Cardiac muscle cell (in vitro differentiated cells and primary cell): ENCODE results near the gene KDM4B. TPM values are rescaled to one million over a fixed set of nuclear protein-coding genes. Genes with fewer than 3 reads are reported as not detected.

ENCODE experiments used
- DNase-seq, 2 donors: peaks; one replicate each; pipeline versions ENCODE4 v3.0.0 to v3.0.0-alpha.2; 2010 to 2017; ENCODE audit warnings: low read depth in 1 of 2, low spot score in 1 of 2
- H3K27ac ChIP-seq: fragments of 200-600 bp; sonication (generic); 2 replicates; pipeline ENCODE4 v1.5.1; 2016
- H3K27me3 ChIP-seq: fragments of 200-600 bp; sonication (generic); 2 replicates; pipeline ENCODE4 v1.6.0; 2016; ENCODE audit warnings: control low read depth
- H3K36me3 ChIP-seq: fragments of 200-600 bp; sonication (generic); 2 replicates; pipeline ENCODE4 v1.5.1; 2016; ENCODE audit warnings: control low read depth
- H3K4me1 ChIP-seq: fragments of 200-600 bp; sonication (generic); 2 replicates; pipeline ENCODE4 v1.8.1; 2017; ENCODE audit warnings: low read depth, mild to moderate bottlenecking, mixed run types
- H3K4me3 ChIP-seq: fragments of 200-600 bp; sonication (generic); 2 replicates; pipeline ENCODE4 v1.5.1; 2016; ENCODE audit warnings: mild to moderate bottlenecking
- H3K9me3 ChIP-seq: fragments of 200-600 bp; sonication (generic); 2 replicates; pipeline ENCODE4 v1.5.1; 2017; ENCODE audit warnings: low read depth, mild to moderate bottlenecking, control low read depth
- CTCF ChIP-seq: IDR thresholded peaks from 2 replicates; pipeline ENCODE4 v1.5.1; 2012; ENCODE audit warnings: low read depth, mild to moderate bottlenecking, low read length
- polyA plus RNA-seq: library from polyadenylated mRNA; unstranded; fragments of >200 nt; fragmentation: Nextera tagmentation; extraction: Ambion mirVana; gene quantifications from 2 replicates; pipeline ENCODE4 v1.2.1, GENCODE V29; 2016
- total RNA-seq: library from RNA; depleted of rRNA; stranded (reverse); fragments of >200 nt; gene quantifications from 2 replicates; pipeline ENCODE4 v1.2.3, GENCODE V29; 2016

The KDM4B gene
- total and polyA plus RNA-seq, 2 experiments from 2014 or later = 74.6 to 90.6 TPM

- Histone ChIP-seq H3K27ac (peak overlapping the region; percentile 79), H3K4me3 (no peak overlapping the region), H3K36me3 (peaks cover 8% of the 10 kb centered on the region), H3K27me3 (no peaks in the 10 kb centered on the region), H3K4me1 (peaks cover 30% of the 10 kb centered on the region), H3K9me3 (no peaks in the 10 kb centered on the region)
- DNase-seq = no peak
- no peak for TF ChIP-seq CTCF
Measured at GRCh38 chr19:5108866-5109265, 140.0 kb downstream of the KDM4B start.

DNA sequence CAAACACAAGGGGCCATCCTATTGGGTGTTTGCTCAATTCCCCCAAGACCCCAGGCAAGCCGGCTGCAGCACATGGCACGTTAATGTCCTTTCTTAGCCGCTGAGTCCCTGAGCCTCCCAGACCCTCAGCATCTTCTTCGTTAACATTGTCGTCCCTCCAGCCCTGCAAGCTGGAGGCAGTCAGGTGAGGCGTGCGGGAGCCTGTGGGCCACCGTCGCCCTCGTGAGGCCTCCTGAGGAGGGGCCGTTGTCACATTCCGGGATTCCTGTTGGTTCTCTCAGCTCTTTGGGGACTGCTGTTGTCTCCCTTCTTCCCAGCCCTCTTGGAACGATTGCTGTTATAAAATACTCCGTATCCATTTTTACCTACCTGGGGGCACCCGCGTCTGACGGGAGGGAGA, 140.6 kb downstream of the KDM4B start:
- Histone ChIP-seq H3K9me3 (no peaks in the 10 kb centered on the region), H3K27ac (peak overlapping the region; percentile 79), H3K4me1 (peaks cover 36% of the 10 kb centered on the region), H3K36me3 (peaks cover 8% of the 10 kb centered on the region), H3K4me3 (no peak overlapping the region), H3K27me3 (no peaks in the 10 kb centered on the region)
- no peak for DNase-seq
- no peak for TF ChIP-seq CTCF

DNA sequence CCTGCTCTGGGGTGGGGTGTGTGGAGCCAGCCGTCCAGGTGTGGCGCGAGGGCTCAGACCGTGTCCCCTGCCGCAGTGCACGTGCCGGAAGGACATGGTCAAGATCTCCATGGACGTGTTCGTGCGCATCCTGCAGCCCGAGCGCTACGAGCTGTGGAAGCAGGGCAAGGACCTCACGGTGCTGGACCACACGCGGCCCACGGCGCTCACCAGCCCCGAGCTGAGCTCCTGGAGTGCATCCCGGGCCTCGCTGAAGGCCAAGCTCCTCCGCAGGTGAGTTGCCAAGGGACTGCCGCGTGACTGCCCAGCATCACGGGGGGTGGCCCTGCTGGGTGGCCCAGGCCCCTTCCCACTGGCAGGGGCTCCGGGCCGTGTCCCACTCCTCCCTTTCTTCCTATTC, 141.6 kb downstream of the KDM4B start:
- Histone ChIP-seq H3K27ac (peak overlapping the region; percentile 99), H3K27me3 (no peaks in the 10 kb centered on the region), H3K4me3 (no peak overlapping the region), H3K9me3 (no peaks in the 10 kb centered on the region), H3K4me1 (peaks cover 46% of the 10 kb centered on the region), H3K36me3 (peaks cover 8% of the 10 kb centered on the region)
- no peak for DNase-seq
- no peak for TF ChIP-seq CTCF

DNA sequence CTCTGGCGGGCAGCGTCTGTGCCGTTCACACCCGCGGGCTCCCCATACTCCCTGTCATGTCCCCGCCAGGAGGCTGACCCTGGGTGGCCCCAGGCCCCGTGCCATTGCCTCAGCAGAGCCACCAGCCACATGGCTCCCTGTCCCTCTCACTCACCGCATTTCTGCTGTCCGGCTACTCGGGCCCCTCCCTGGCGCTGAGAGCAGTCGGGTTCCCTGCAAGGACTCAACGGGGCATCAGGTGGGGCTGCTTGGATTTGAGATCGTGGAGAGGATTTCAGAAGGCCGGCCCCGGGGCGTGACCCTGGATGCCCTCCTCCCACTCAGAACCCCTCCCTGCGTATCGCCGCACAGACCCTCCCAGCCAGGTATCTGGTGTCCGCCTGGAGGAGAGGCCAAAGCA, 142.1 kb downstream of the KDM4B start:
- Histone ChIP-seq H3K4me3 (no peak overlapping the region), H3K27me3 (no peaks in the 10 kb centered on the region), H3K4me1 (peaks cover 51% of the 10 kb centered on the region), H3K9me3 (no peaks in the 10 kb centered on the region), H3K27ac (peak overlapping the region; percentile 99), H3K36me3 (peaks cover 8% of the 10 kb centered on the region)
- no peak for DNase-seq
- no peak for TF ChIP-seq CTCF

DNA sequence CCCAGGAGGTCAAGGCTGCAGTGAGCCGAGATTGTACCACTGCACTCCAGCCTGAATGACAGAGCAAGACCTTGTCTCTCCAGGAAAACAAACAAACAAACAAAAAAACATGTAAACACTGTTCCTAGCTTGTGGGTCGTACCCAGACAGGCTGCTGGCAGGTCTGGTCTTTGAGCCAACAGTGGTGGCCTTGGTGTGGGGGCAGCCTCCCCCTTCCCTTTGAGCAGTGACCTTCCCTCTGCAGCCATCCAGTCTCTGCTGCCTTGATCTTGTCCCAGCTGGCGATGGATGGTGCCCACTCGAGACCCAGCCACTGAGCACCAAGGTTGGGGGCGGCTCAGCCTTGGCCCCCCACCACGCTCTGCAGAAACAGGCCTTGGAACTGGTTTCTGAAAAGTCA, 143.3 kb downstream of the KDM4B start:
- H3K27me3 ChIP-seq = no peaks in the 10 kb centered on the region
- DNase-seq = no peak
- no peaks in the 10 kb centered on the region for H3K9me3 ChIP-seq
- H3K36me3 ChIP-seq = peaks cover 8% of the 10 kb centered on the region
- peaks cover 51% of the 10 kb centered on the region for H3K4me1 ChIP-seq
- H3K4me3 ChIP-seq = no peak overlapping the region
- peak overlapping the region; percentile 99 for H3K27ac ChIP-seq
- no peak for TF ChIP-seq CTCF
